GM23248 (cell line): ENCODE data around the gene CDX1.

Source experiments
- EZH2 ChIP-seq: fragments of 200-600 bp; sonication (generic); IDR thresholded peaks from 2 replicates; pipeline ENCODE4 v1.6.1; 2018; ENCODE audit warnings: antibody characterized with exemption, mild to moderate bottlenecking; ENCODE audit not compliant: insufficient read depth, poor library complexity, severe bottlenecking
- EZH2phosphoT487 ChIP-seq: fragments of 200-600 bp; sonication (generic); IDR thresholded peaks from 2 replicates; pipeline ENCODE4 v1.6.1; 2018; ENCODE audit warnings: antibody characterized with exemption, moderate library complexity, mild to moderate bottlenecking, low read depth; ENCODE audit not compliant: insufficient read depth

GRCh38 chr5:150168864-150169263 lies 2.3 kb downstream of the CDX1 start:
- TF ChIP-seq EZH2 (no peak), EZH2phosphoT487 (no peak)
